HG03196 (cell line): ENCODE data around the gene CPEB3.
"Not testable (repeated sequence)": the region's sequence is repeated elsewhere in the genome, so short reads cannot be mapped to it uniquely, and the experiment has no call there.

Source experiments
- ATAC-seq: cut with Tn5 transposase; IDR thresholded peaks from one replicate; pipeline ENCODE4 v1.9.1; 2021; ENCODE audit not compliant: unreplicated experiment

Gene CPEB3

GRCh38 chr10:92290837-92291615 is at the start of gene CPEB3, which contains the start of gene MARCHF5:
CPEB3 (minus strand) TSS chr10:92291078; CDS start chr10:92240350, 50,728 bp downstream.
MARCHF5 (plus strand) TSS chr10:92291167; CDS start chr10:92291495, 328 bp downstream.
- peak; percentile 98 for ATAC-seq

GRCh38 chr10:92329927-92330326 is 39.0 kb upstream of the CPEB3 start:
- not testable (repeated sequence) for ATAC-seq

GRCh38 chr10:92328993-92329392 is 38.1 kb upstream of the CPEB3 start:
- no peak for ATAC-seq

GRCh38 chr10:92327445-92328433 is 36.9 kb upstream of the CPEB3 start:
- no peak for ATAC-seq

- ATAC-seq, result no peak
Measured at GRCh38 chr10:92323079-92323478, 32.2 kb upstream of the CPEB3 start.

GRCh38 chr10:92316610-92317009 is 25.7 kb upstream of the CPEB3 start:
- no peak for ATAC-seq

GRCh38 chr10:92313750-92314149 is 22.9 kb upstream of the CPEB3 start:
- ATAC-seq, result no peak

GRCh38 chr10:92309272-92309671 is 18.4 kb upstream of the CPEB3 start:
- ATAC-seq, result no peak

- no peak for ATAC-seq
Measured at GRCh38 chr10:92305133-92306072, 14.5 kb upstream of the CPEB3 start.

GRCh38 chr10:92304061-92304460 is 13.2 kb upstream of the CPEB3 start:
- no peak for ATAC-seq

GRCh38 chr10:92303096-92303495 is 12.2 kb upstream of the CPEB3 start:
- ATAC-seq, result no peak

- ATAC-seq, result no peak
Measured at GRCh38 chr10:92298487-92298886, 7.6 kb upstream of the CPEB3 start.

GRCh38 chr10:92291921-92292845 is 1.3 kb upstream of the CPEB3 start:
- no peak for ATAC-seq

GRCh38 chr10:92291616-92291865 is 663 bp upstream of the CPEB3 start:
- ATAC-seq, result no peak

- ATAC-seq, result no peak
Measured at GRCh38 chr10:92290076-92290836, 622 bp downstream of the CPEB3 start.

GRCh38 chr10:92284112-92284704 is 6.7 kb downstream of the CPEB3 start:
- no peak for ATAC-seq

- ATAC-seq, result no peak
Measured at GRCh38 chr10:92278996-92279696, 11.7 kb downstream of the CPEB3 start.

- ATAC-seq, result no peak
Measured at GRCh38 chr10:92274071-92274470, 16.8 kb downstream of the CPEB3 start.
